ENCODE data around the gene PPP4R2.
"Not testable (repeated sequence)": the region's sequence is repeated elsewhere in the genome, so short reads cannot be mapped to it uniquely, and the experiment has no call there.

Gene PPP4R2

GRCh38 chr3:73024836-73025235 is 28.2 kb downstream of the PPP4R2 start:
- no peak for DNase-seq (ENCODE audit: low read depth, low spot score)

GRCh38 chr3:73026111-73026759 is 29.6 kb downstream of the PPP4R2 start:
- DNase-seq (ENCODE audit: low read depth, low spot score): no peak

GRCh38 chr3:73026760-73027113 is 30.1 kb downstream of the PPP4R2 start:
- DNase-seq (ENCODE audit: low read depth, low spot score): no peak

GRCh38 chr3:73028803-73029202 is 32.2 kb downstream of the PPP4R2 start:
- no peak for DNase-seq (ENCODE audit: low read depth, low spot score)

- no peak for DNase-seq (ENCODE audit: low read depth, low spot score)
Observed at GRCh38 chr3:73029321-73029796, 32.7 kb downstream of the PPP4R2 start.

- no peak for DNase-seq (ENCODE audit: low read depth, low spot score)
Observed at GRCh38 chr3:73030073-73030597, 33.5 kb downstream of the PPP4R2 start.

- no peak for DNase-seq (ENCODE audit: low read depth, low spot score)
Observed at GRCh38 chr3:73031573-73032103, 35.0 kb downstream of the PPP4R2 start.

- peak; percentile 15 for DNase-seq (ENCODE audit: low read depth, low spot score)
Observed at GRCh38 chr3:73036694-73037591, 40.3 kb downstream of the PPP4R2 start.

- no peak for DNase-seq (ENCODE audit: low read depth, low spot score)
Observed at GRCh38 chr3:73041537-73041936, 44.9 kb downstream of the PPP4R2 start.

GRCh38 chr3:73043414-73043813 is 46.8 kb downstream of the PPP4R2 start:
- DNase-seq (ENCODE audit: low read depth, low spot score): no peak

- DNase-seq (ENCODE audit: low read depth, low spot score): no peak
Observed at GRCh38 chr3:73045391-73045790, 48.8 kb downstream of the PPP4R2 start.

- DNase-seq (ENCODE audit: low read depth, low spot score): no peak
Observed at GRCh38 chr3:73046195-73046594, 49.6 kb downstream of the PPP4R2 start.

- DNase-seq (ENCODE audit: low read depth, low spot score): no peak
Observed at GRCh38 chr3:73049319-73049718, 52.7 kb downstream of the PPP4R2 start.

GRCh38 chr3:73052857-73053256 is 56.2 kb downstream of the PPP4R2 start:
- no peak for DNase-seq (ENCODE audit: low read depth, low spot score)

GRCh38 chr3:73055583-73055982 is 59.0 kb downstream of the PPP4R2 start:
- DNase-seq (ENCODE audit: low read depth, low spot score): no peak

GRCh38 chr3:73056014-73056844 is 59.6 kb downstream of the PPP4R2 start:
- no peak for DNase-seq (ENCODE audit: low read depth, low spot score)

- no peak for DNase-seq (ENCODE audit: low read depth, low spot score)
Observed at GRCh38 chr3:73056845-73057150, 60.2 kb downstream of the PPP4R2 start.

GRCh38 chr3:73060302-73060723 is 63.7 kb downstream of the PPP4R2 start:
- DNase-seq (ENCODE audit: low read depth, low spot score): no peak

GRCh38 chr3:73061416-73061815 is 64.8 kb downstream of the PPP4R2 start, which contains the start of gene EBLN2:
Gene EBLN2, plus strand, starts transcription at chr3:73061659. Its CDS starts 423 bp downstream, at chr3:73062082.
- no peak for DNase-seq (ENCODE audit: low read depth, low spot score)

GRCh38 chr3:73066243-73066642 is 69.6 kb downstream of the PPP4R2 start:
- not testable (repeated sequence) for DNase-seq (ENCODE audit: low read depth, low spot score)

- DNase-seq (ENCODE audit: low read depth, low spot score): no peak
Observed at GRCh38 chr3:73068419-73068818, 71.8 kb downstream of the PPP4R2 start.

GRCh38 chr3:73069187-73069586 is 72.6 kb downstream of the PPP4R2 start:
- DNase-seq (ENCODE audit: low read depth, low spot score): no peak
